GM21526 (cell line): ENCODE results near the gene SP3.

Experiments used
- ATAC-seq: cut with Tn5 transposase; IDR thresholded peaks from one replicate; pipeline ENCODE4 v1.9.1; 2021; ENCODE audit warnings: moderate library complexity; ENCODE audit not compliant: unreplicated experiment, low FRiP score

SP3 gene

DNA sequence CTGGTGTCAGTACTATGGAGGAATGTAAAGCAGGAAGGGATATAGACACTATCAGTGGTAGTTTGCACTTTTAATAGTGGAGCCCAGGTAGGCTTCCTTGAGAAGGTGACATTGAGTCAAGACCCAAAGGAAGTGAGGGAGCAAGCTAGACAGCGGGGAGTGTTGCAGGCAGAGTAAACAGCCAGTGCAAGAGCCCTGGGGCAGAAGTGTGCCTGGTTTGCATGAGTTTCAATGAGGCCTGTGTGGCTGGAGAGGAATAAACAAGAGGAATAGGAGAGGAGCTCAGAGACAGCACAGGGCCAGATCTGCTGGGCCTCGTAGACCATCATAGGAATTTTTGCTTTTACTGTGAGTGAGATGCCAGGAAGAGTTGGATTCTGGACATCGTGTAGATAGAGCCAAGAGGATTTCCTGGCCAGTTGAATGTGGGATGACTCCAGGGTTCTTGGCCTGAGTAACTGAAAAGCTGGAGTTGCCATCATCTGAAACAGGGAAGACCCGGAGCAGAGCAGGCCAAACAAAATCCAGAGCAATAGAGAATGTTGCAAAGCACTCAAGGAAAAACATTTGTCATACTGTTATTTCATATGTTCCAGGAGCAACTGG is 102.5 kb downstream of the SP3 start:
- ATAC-seq, result no peak

DNA sequence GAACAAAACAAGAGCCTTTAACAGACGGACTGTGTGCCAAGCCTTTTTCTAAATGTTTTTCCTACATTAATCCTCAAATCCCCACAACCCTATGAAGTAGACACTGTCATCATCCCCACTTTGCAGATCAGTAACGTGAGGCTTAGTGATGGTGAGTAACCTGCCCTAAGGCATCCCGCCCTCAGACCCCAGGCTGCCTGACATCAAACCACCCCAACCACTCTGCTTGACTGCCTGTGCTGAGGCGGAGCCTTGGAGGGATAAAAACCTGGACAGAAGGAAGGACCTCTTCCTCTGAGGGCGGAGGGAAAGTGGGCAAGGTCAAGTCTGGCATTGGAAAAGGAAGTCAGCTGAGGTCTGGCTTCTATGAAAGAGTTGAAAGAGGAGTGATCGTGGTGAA is 104.6 kb downstream of the SP3 start:
- ATAC-seq, result no peak

DNA sequence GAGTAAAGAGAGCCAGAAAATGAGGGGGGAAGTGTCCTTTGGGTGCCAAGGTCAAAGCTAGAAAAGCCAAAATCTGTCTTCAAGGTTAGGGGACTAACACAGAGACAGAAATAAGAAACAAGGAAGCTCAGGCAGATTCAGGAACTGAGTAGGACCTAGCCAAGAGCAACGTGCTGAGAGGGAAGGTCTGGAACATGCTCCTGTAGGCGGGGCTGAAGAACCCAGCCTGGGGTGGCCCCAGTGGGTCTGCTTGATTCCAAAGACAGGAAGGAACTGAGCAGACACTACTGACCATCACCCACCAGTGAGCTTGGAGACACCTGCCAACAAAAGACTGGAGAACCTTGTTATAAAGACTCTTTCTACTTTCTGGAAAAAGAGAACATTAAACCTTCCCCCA is 105.1 kb downstream of the SP3 start:
- ATAC-seq, result no peak

DNA sequence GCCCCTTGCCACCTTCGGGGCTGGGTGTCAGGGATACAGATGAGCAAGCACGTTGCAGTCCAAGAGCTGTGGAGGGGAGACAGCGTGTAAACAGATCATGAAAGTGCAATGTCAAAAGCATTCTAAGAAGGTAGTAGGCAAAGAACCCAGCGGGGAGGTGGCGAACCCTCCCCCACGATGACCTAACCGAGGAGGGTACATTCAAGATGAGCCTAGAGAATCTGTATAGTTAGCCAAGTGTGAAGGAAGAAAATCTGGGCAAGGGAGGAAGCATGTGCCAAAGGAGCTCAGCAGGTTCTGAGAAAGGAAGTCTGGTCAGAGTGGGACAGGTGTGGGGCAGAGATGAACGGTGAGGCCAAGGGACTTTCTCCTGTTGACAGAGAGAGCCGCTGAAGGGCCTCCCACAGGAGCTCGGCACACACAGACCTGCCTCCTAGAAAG is 106.9 kb downstream of the SP3 start:
- no peak for ATAC-seq
